ENCODE measurements around the gene CD7. TPM values are rescaled to one million over a fixed set of nuclear protein-coding genes. Genes with fewer than 3 reads are reported as not detected.

Gene CD7
- polyA plus RNA-seq, 1 of the 3 experiments (the other 2 are of a cell fraction) = 0.07 TPM

GRCh38 chr17:82321947-82322466 is 4.6 kb upstream of the CD7 start:
- WGBS (ENCODE audit: low lambda C conversion rate) = 18% methylated on average over 14 of the region's 21 CpGs
- H3K36me3 ChIP-seq (replicated peaks in 1 of 2; ENCODE audit: control insufficient read depth in 1 of 2, insufficient read depth in 2 of 2, low read length in 1 of 2) = no peaks in the 10 kb centered on the region
- no peak for DNase-seq
- no peak overlapping the region for H3K4me2 ChIP-seq
- H3K27ac ChIP-seq (ENCODE audit: low read depth in 2 of 2, low read length in 1 of 2) = no peak overlapping the region
- H3K79me2 ChIP-seq (ENCODE audit: insufficient read depth) = no peaks in the 10 kb centered on the region
- ChIA-PET CTCF (interaction anchor here (0.7 to 9.5 kb wide), 24 partner anchors 10 to 291 kb away, joined by 3 to 184 read pairs (median 4); partner anchors contain the start of genes SECTM1 and SLC16A3), POLR2A (interaction anchor here (0.8 kb wide), 1 partner anchor 15 kb away, joined by 3 read pairs; no protein-coding TSS in a partner anchor)
- peaks cover 17% of the 10 kb centered on the region; the same call in 1 of the 2 replicates for H3K27me3 ChIP-seq (ENCODE audit: insufficient read depth)
- no peak overlapping the region for H3K9ac ChIP-seq
- no peaks in the 10 kb centered on the region for H3K9me3 ChIP-seq
- no peaks in the 10 kb centered on the region for H4K20me1 ChIP-seq (ENCODE audit: insufficient read depth)
- no peak overlapping the region for H2AFZ ChIP-seq (ENCODE audit: low read depth)
- peaks cover 5 to 14% of the 10 kb centered on the region in 2 experiments; a peak in 3 of 4 replicates for H3K4me1 ChIP-seq (ENCODE audit: control insufficient read depth in 1 of 2, insufficient read depth in 2 of 2, low read depth in 1 of 2, low read length in 1 of 2)
- H3F3A ChIP-seq (replicated peaks; ENCODE audit: insufficient read depth) = peaks cover 20% of the 10 kb centered on the region
- H3K9me2 ChIP-seq = no peaks in the 10 kb centered on the region
- H3K4me3 ChIP-seq (ENCODE audit: low read depth in 2 of 2, low read length in 1 of 2) = no peak overlapping the region
- no peak for TF ChIP-seq JUND (IDR thresholded peaks at IDR 0.05)
- TF ChIP-seq CHD2 (IDR thresholded peaks at IDR 0.05; ENCODE audit: low read length, partially characterized antibody) = no peak
- no peak for TF ChIP-seq ZBTB33 (IDR thresholded peaks at IDR 0.05; ENCODE audit: borderline replicate concordance, low read depth)
- no peak for TF ChIP-seq TAF1 (IDR thresholded peaks at IDR 0.05; ENCODE audit: borderline replicate concordance, low read depth, low read length)
- TF ChIP-seq SMC3 (IDR thresholded peaks at IDR 0.05; ENCODE audit: low read depth, low read length) = no peak
- TF ChIP-seq RFX5 (IDR thresholded peaks at IDR 0.05; ENCODE audit: low read length) = no peak
- no peak for TF ChIP-seq FOSL2 (IDR thresholded peaks at IDR 0.05; ENCODE audit: borderline replicate concordance, low read depth)
- TF ChIP-seq TCF12 (IDR thresholded peaks at IDR 0.05) = no peak
- TF ChIP-seq USF1 (IDR thresholded peaks at IDR 0.05; ENCODE audit: borderline replicate concordance, low read depth) = no peak
- TF ChIP-seq TEAD4 (IDR thresholded peaks at IDR 0.05; ENCODE audit: borderline replicate concordance, insufficient read depth) = no peak
- TF ChIP-seq SIN3A (IDR thresholded peaks at IDR 0.05; ENCODE audit: borderline replicate concordance, low read depth, low read length) = no peak
- no peak for TF ChIP-seq CTCF (IDR thresholded peaks at IDR 0.05)
- TF ChIP-seq FOXJ3 (CRISPR knock-in tag; IDR thresholded peaks at IDR 0.05) = no peak
- no peak for TF ChIP-seq FOXM1 (IDR thresholded peaks at IDR 0.05; ENCODE audit: low read depth)
- no peak for TF ChIP-seq GATA2 (CRISPR knock-in tag; IDR thresholded peaks at IDR 0.05)
- TF ChIP-seq MAX (IDR thresholded peaks at IDR 0.05; ENCODE audit: low read depth) = no peak
- no peak for TF ChIP-seq RAD21 (IDR thresholded peaks at IDR 0.05; ENCODE audit: low read length)
- TF ChIP-seq NRF1 (IDR thresholded peaks at IDR 0.05; ENCODE audit: low read depth, low read length) = no peak
- no peak for TF ChIP-seq PBX3 (IDR thresholded peaks at IDR 0.05)

Measured in SK-N-SH (cell line).